CD4-positive, alpha-beta T cell treated with Interleukin-15 for 4 hours (primary cell): ENCODE data around the gene JCAD.
"Not testable (repeated sequence)": the region's sequence is repeated elsewhere in the genome, so short reads cannot be mapped to it uniquely, and the experiment has no call there.

Source experiments
- DNase-seq: peaks from one replicate; pipeline ENCODE4 v3.0.0-alpha.2; 2020; ENCODE audit warnings: low spot score

The JCAD gene, protein sequence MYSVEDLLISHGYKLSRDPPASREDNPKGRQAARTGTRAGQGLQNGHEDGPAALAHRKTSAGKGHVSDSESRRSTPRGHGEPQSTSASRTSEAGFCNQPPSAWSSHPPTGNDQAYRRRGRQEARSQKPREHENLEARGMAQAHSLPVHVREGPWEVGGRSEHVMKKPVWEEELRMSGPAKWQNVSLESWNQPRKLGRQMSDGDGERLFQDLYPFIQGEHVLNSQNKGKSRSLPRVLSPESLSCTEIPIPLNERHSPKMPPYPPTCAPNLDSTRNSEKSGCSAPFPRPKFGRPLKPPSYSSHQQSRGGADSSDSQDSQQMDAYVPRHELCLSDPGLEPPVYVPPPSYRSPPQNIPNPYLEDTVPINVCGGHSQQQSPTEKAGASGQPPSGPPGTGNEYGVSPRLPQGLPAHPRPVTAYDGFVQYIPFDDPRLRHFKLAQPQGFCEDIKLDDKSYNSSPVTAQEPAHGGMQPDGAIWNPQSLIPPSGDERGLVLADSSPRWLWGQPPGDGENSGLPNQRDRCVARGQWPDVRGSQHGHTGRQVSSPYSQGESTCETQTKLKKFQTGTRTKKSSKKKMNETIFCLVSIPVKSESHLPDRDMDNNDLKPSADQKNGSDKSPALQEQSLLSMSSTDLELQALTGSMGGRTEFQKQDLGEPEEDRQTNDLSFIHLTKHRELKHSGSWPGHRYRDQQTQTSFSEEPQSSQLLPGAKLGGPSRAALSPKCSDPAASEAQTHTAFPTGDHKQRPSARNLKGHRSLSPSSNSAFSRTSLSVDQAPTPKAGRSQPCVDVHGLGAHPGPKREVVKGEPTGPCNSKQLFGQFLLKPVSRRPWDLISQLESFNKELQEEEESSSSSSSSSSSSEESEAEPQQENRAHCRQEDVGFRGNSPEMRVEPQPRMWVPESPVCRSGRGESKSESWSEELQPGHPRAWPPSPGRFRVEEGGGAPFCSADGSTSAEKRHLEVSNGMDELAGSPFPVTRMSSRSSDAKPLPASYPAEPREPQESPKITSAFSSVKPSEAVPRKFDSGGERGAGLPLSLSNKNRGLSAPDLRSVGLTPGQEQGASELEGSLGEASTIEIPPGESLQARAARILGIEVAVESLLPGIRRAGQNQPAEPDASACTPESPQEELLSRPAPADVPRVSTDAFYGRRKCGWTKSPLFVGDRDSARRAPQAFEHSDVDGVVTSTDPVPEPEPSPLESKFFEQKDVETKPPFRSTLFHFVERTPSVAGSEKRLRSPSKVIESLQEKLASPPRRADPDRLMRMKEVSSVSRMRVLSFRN (N-terminal part only)

GRCh38 chr10:30059209-30060107 lies at the start of gene JCAD:
Gene JCAD (minus strand): TSS chr10:30059586. CDS start chr10:30047812, 11,774 bp downstream.
- peak; percentile 28 for DNase-seq

DNA sequence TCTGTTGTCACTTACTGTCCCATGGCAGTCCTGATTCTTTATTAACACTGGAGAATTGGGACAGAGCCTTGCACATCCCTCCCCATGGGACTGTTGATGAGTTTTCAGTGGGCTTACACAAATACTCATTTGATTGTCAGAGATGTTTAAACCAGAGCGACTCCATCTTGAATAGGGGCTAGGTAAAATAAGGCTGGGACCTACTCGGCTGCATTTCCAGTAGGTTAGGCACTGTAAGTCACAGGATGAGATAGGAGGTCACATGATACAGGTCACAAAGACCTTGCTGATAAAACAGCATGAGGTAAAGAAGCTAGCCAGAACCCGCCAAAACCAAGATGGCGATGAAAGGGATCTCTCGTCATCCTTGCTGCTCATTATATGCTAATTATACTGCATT lies 47.6 kb upstream of the JCAD start:
- no peak for DNase-seq

GRCh38 chr10:30103595-30104320 lies 44.4 kb upstream of the JCAD start:
- DNase-seq: no peak

- DNase-seq: not testable (repeated sequence)
Measured at GRCh38 chr10:30099706-30100105, 40.3 kb upstream of the JCAD start.

DNA sequence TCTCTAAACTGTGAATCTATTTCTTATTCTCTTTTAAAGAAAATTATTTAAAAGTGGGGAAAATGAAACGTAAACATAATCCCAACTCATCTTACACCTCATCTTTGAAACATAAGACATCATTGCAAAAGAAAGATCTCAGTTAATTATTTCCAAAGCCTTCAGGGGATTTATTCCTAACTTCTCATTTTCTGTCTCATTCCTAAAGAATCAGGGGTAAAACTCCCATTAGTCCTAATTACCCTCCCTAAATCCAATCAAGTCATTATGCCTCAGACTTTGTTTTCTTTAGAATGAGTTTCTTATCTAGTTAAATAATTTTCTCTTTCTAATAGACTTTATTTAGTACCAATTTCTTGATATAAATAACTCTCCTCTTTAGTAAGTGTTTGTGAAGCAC lies 39.7 kb upstream of the JCAD start:
- DNase-seq: no peak

- no peak for DNase-seq
Measured at GRCh38 chr10:30098629-30099028, 39.2 kb upstream of the JCAD start.

DNA sequence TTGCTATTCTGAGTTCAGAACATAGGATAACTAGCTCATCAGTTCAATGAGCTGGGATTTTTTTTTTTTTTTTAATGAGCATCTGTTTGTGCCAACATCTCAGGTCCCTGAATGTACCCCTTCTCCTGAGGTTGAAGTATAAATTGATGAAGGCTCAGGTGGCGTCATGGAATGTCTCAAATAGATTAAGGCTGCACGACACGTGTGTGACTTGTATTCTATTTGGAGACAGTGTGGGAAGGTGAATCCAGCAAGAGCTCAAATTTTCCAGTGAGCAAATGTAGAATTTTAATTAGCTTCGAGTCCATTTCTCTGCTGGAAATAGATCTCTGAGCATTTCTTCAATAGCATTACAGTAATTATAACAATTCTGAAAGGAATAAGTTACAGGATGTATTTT lies 37.2 kb upstream of the JCAD start:
- no peak for DNase-seq

GRCh38 chr10:30095631-30096422 lies 36.4 kb upstream of the JCAD start:
- no peak for DNase-seq

DNA sequence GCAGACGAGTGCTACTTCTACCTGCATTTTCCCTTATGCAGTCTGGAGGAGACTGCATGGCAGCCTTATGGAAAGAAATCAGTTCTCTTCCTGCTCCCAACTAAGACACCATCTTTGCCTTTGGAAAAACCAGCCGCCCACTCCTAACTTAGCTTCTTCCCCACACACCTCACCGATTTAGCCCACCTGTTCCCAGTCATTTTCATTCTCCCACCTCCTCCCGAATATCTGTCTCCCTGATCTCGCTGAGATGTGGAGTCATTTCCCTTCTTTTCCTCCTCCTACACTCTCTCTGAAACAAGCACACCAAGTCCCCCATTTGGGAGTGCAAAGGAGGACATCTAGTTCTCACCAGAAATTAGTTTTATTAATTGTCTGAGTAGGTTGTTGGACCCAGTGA lies 35.2 kb upstream of the JCAD start:
- no peak for DNase-seq

GRCh38 chr10:30093303-30093950 lies 34.0 kb upstream of the JCAD start:
- DNase-seq: no peak

- no peak for DNase-seq
Measured at GRCh38 chr10:30092151-30092790, 32.9 kb upstream of the JCAD start.

GRCh38 chr10:30091136-30091535 lies 31.8 kb upstream of the JCAD start:
- no peak for DNase-seq

GRCh38 chr10:30088178-30088577 lies 28.8 kb upstream of the JCAD start:
- no peak for DNase-seq

DNA sequence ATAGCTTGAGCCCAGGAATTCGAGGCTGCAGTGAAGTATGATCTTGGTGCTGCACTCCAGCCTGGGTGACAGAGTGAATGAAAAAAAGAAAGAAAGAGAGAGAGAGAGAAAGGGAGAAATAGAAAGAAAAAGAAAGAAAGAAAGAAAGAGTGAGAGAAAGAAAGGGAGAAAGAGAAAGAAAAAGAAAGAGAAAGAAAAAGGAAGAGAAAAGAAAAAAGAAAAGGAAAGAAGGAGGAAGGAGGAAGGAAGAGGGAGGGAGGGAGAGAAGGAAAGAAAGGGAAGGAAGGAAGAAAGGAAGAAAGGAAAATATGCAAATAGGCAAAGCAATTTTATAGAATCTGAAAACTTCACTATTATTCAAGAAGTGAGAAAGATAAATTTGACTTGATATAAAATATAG lies 24.5 kb upstream of the JCAD start:
- no peak for DNase-seq

DNA sequence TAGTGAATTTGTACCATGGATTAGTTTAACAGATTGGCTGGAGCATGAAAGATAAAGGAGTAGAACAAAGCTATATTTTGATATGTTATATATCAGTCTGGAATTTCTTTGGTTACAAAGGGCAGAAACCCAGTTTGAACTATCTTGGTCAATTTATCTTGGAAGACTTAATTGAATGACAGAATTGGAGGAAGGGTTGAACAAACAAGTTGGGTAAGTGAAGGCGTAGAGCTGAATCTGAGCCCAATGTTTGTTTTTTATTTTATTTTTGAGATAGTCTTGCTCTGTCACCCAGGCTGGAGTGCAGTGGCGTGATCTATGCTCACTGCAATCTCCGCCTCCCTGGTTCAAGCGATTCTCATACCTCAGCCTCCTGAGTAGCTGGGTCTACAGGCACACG lies 21.8 kb upstream of the JCAD start:
- DNase-seq: no peak

- no peak for DNase-seq
Measured at GRCh38 chr10:30080161-30080560, 20.8 kb upstream of the JCAD start.

GRCh38 chr10:30079408-30079807 lies 20.0 kb upstream of the JCAD start:
- no peak for DNase-seq

DNA sequence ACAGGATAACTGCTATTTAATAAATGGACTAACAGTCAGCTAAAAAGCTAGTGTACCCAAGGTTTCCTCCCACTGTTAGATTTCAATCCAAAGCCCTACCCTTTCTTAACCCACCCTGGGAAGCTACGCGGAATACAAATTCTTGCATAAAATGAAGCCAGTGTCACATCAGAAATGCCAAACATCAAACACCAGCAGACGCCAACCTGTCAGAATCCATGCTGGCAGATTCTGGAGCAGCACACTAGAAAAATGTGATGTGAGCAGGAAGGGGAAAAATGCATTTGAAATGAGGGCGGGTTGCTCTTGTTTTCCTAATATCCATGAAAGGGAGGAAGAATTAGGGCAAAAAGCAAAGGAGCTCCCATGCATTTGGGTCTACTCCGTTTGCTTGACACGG lies 16.1 kb upstream of the JCAD start:
- DNase-seq: no peak

DNA sequence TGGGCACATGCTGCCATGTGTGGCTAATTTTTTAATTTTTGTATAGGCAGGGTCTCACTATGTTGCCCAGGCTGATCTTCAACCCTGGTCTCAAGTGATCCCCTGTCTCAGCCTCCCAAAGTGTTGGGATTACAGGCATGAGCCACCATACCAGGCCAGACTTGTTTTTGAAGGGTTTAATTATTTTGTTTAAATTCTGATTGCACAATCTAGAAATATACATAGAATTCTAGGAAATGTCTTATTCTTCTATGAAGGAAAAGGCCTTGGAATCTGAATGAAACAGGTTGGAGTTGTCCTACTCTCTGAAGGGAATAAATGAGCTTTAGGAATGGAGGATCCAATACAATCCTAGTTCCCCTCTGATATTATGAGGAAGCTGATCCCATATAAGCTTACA lies 15.5 kb upstream of the JCAD start:
- no peak for DNase-seq
